Stimulated activated naive CD4-positive, alpha-beta T cell treated with Interleukin-2 at 50 U/mL for 16 hours (primary cell): ENCODE measurements around the gene DNAJC24.

Experiments
- DNase-seq: peaks from one replicate; lab custom pipeline; 2025; lab: John Stamatoyannopoulos, UW

DNAJC24 gene

GRCh38 chr11:31415435-31415834 lies 45.8 kb downstream of the DNAJC24 start:
- no peak for DNase-seq

GRCh38 chr11:31417357-31417756 lies 47.7 kb downstream of the DNAJC24 start:
- DNase-seq: no peak

GRCh38 chr11:31417816-31418215 lies 48.2 kb downstream of the DNAJC24 start:
- DNase-seq: no peak

- no peak for DNase-seq
Observed at GRCh38 chr11:31419138-31419537, 49.5 kb downstream of the DNAJC24 start.

- DNase-seq: no peak
Observed at GRCh38 chr11:31419669-31420068, 50.0 kb downstream of the DNAJC24 start.

GRCh38 chr11:31421820-31422219 lies 52.2 kb downstream of the DNAJC24 start:
- DNase-seq: no peak

GRCh38 chr11:31422703-31423102 lies 53.0 kb downstream of the DNAJC24 start:
- DNase-seq: no peak

- no peak for DNase-seq
Observed at GRCh38 chr11:31424652-31425051, 55.0 kb downstream of the DNAJC24 start.

GRCh38 chr11:31433851-31434250 lies 64.2 kb downstream of the DNAJC24 start:
- DNase-seq: no peak

GRCh38 chr11:31437742-31438435 lies 68.2 kb downstream of the DNAJC24 start:
- DNase-seq: no peak

GRCh38 chr11:31441296-31441695 lies 71.6 kb downstream of the DNAJC24 start:
- DNase-seq: no peak

GRCh38 chr11:31442086-31442485 lies 72.4 kb downstream of the DNAJC24 start:
- no peak for DNase-seq

GRCh38 chr11:31443802-31444201 lies 74.1 kb downstream of the DNAJC24 start:
- no peak for DNase-seq

- DNase-seq: no peak
Observed at GRCh38 chr11:31445621-31446020, 76.0 kb downstream of the DNAJC24 start.

- DNase-seq: no peak
Observed at GRCh38 chr11:31449040-31449439, 79.4 kb downstream of the DNAJC24 start.

- no peak for DNase-seq
Observed at GRCh38 chr11:31450841-31451240, 81.2 kb downstream of the DNAJC24 start.

- no peak for DNase-seq
Observed at GRCh38 chr11:31455177-31455576, 85.5 kb downstream of the DNAJC24 start.

GRCh38 chr11:31464436-31464835 lies 94.8 kb downstream of the DNAJC24 start:
- DNase-seq: no peak

GRCh38 chr11:31474083-31474482 lies 104.4 kb downstream of the DNAJC24 start:
- no peak for DNase-seq

GRCh38 chr11:31477528-31478222 lies 108.0 kb downstream of the DNAJC24 start:
- no peak for DNase-seq

- DNase-seq: no peak
Observed at GRCh38 chr11:31478223-31478590, 108.5 kb downstream of the DNAJC24 start.

GRCh38 chr11:31479066-31479465 lies 109.4 kb downstream of the DNAJC24 start:
- DNase-seq: no peak

- DNase-seq: no peak
Observed at GRCh38 chr11:31480930-31481329, 111.3 kb downstream of the DNAJC24 start.
